ENCODE results near the gene ANKRD1.

Gene ANKRD1

GRCh38 chr10:90925079-90926029 lies 4.5 kb upstream of the ANKRD1 start:
- H3K4me3 ChIP-seq (ENCODE audit: low read depth, low read length): no peak overlapping the region
- TF ChIP-seq, protein P1, sequence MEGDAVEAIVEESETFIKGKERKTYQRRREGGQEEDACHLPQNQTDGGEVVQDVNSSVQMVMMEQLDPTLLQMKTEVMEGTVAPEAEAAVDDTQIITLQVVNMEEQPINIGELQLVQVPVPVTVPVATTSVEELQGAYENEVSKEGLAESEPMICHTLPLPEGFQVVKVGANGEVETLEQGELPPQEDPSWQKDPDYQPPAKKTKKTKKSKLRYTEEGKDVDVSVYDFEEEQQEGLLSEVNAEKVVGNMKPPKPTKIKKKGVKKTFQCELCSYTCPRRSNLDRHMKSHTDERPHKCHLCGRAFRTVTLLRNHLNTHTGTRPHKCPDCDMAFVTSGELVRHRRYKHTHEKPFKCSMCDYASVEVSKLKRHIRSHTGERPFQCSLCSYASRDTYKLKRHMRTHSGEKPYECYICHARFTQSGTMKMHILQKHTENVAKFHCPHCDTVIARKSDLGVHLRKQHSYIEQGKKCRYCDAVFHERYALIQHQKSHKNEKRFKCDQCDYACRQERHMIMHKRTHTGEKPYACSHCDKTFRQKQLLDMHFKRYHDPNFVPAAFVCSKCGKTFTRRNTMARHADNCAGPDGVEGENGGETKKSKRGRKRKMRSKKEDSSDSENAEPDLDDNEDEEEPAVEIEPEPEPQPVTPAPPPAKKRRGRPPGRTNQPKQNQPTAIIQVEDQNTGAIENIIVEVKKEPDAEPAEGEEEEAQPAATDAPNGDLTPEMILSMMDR (IDR thresholded peaks at IDR 0.05; ENCODE audit: borderline replicate concordance, insufficient read depth, low read depth, low read length): no peak

- H3K4me3 ChIP-seq (ENCODE audit: low read depth, low read length): no peak overlapping the region
- TF ChIP-seq, protein P1 (IDR thresholded peaks at IDR 0.05; ENCODE audit: borderline replicate concordance, insufficient read depth, low read depth, low read length): no peak
Observed at GRCh38 chr10:90924552-90924951, 3.7 kb upstream of the ANKRD1 start.

GRCh38 chr10:90923111-90923731 lies 2.3 kb upstream of the ANKRD1 start:
- TF ChIP-seq, protein P1 (IDR thresholded peaks at IDR 0.05; ENCODE audit: borderline replicate concordance, insufficient read depth, low read depth, low read length): no peak
- H3K4me3 ChIP-seq (ENCODE audit: low read depth, low read length): no peak overlapping the region

GRCh38 chr10:90921906-90922305 lies 1.0 kb upstream of the ANKRD1 start:
- no peak overlapping the region for H3K4me3 ChIP-seq (ENCODE audit: low read depth, low read length)
- TF ChIP-seq, protein P1 (IDR thresholded peaks at IDR 0.05; ENCODE audit: borderline replicate concordance, insufficient read depth, low read depth, low read length): no peak

- H3K4me3 ChIP-seq (ENCODE audit: low read depth, low read length): no peak overlapping the region
- TF ChIP-seq, protein P1 (IDR thresholded peaks at IDR 0.05; ENCODE audit: borderline replicate concordance, insufficient read depth, low read depth, low read length): no peak
Observed at GRCh38 chr10:90919683-90920574, 958 bp downstream of the ANKRD1 start.

GRCh38 chr10:90917968-90918318 lies 2.9 kb downstream of the ANKRD1 start:
- H3K4me3 ChIP-seq (ENCODE audit: low read depth, low read length): no peak overlapping the region

More at GRCh38 chr10:90917968-90918318, 2.9 kb downstream of the ANKRD1 start:
- TF ChIP-seq, protein P1 (IDR thresholded peaks at IDR 0.05; ENCODE audit: borderline replicate concordance, insufficient read depth, low read depth, low read length): no peak

Data from GM12875 (cell line).